ENCODE measurements around the gene PAXX.

PAXX gene

DNA sequence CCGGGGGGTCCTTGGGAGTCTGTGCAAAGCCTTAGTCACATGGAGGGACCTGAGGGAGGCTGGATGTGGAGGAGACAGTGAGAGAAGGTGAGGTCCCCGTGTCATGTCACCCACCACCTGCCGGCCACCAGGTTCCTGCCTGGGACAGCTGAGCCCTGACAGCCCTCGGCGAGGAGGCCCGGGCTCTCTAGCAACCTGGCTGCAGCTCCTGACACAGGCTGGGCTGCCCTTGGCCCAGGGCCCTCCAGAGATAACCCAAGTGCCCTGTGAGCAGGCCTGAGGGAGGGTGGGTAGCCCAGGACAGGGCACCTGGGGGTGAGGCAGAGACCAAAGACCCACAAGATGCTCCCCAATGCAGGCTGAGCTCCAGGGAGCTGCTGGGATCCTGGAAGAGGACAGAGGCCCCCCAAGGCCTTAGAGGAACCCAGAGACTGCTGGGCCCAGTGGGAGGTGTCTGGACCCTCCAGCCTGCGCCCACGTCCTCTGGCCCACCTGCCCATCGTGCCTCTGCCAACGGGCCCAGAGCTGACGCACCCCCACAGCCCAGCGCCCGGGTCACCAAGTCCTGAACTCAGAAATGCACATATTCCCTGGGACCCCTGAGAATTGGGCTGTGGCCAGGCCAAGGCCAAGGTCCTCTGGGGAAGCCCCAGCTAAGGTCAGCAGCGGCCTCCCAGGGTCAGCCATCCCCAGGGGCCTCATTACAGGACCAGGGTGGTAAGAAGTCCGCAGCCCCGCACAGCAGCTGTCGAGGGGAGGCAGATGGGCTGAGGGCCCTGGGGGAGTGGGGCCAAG is 23.7 kb upstream of the PAXX start:
- no peak for DNase-seq

DNA sequence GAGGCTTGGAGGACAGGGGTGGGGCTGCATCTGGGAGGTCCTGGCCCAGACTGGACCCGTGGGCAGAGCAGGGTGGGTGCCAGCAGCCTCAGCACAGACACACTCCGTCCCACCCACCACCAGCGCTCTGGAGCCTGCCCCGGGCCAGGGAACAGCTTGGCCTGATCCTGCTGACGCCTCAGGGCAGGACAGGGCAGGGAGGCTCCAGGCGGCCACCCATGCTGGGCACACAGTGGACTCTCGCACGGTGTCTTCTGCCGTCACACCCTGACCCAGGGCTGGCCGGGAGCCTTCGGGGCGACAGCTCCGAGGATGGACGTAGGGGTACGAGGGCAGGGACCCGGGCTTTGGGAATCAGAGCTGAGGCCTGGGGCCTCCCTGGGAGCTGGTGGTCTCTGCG is 23.1 kb upstream of the PAXX start:
- DNase-seq: no peak

GRCh38 chr9:136969774-136970173 is 22.4 kb upstream of the PAXX start:
- DNase-seq: no peak

DNA sequence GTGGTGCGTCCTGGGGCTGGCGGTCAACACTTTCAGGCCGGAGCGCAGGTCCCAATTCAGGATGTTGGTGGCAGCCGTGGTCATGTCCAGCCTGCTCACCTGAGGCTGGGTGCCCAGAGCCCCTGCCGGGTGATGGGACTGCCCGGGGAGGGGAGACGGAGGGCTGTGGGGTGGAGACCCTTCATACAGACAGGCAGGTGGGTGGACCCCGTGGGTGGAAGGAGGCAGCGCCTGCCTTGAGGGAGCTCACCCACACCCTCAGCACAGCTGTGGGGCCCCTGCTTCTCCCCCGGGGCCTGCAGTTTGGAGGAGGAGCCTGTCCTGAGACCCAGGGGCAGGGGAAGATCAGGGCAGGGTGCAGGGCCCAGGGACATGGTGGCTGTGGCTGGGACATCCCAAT is 21.9 kb upstream of the PAXX start:
- no peak for DNase-seq

DNA sequence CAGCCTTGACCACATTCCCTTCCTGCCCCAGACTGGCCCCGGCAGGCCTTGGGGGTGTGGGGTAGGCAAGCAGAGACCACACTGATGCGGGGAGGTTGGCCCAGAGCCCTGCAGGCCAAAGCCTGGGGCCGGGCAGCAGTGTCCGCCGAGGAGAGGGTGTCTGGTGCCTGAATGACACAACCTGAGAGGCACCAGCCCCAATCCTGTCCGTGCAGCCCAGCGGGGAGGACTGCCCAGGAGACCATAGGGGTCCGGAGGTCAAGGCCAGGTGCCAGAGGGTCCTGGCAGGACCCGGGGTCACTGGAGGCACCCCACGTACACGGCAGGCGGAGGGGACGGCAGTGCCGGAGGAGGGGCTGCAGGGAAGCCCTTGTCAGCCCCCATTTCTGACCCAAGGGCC is 20.5 kb upstream of the PAXX start:
- no peak for DNase-seq

DNA sequence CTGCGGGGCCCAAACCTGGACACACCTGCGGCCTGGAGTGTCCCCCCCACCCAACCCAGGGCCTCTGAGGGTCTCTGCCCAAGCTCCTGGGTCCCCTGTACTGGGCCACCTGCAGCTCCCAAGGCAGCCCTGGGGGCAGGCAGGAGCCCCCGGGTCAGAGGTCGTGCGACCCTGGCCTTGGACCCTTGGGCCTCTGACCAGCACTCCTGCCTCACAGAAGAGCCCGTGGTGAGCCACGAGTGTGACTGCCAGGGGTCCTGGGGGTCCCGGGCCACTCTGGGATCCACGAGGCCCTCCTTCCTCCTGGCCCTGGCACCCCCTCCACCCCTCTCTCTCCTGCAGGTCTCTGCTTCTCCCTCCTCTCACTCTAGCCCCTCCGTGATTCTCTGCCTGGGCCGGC is 19.9 kb upstream of the PAXX start:
- no peak for DNase-seq

- no peak for DNase-seq
Observed at GRCh38 chr9:136972743-136973142, 19.5 kb upstream of the PAXX start.

DNA sequence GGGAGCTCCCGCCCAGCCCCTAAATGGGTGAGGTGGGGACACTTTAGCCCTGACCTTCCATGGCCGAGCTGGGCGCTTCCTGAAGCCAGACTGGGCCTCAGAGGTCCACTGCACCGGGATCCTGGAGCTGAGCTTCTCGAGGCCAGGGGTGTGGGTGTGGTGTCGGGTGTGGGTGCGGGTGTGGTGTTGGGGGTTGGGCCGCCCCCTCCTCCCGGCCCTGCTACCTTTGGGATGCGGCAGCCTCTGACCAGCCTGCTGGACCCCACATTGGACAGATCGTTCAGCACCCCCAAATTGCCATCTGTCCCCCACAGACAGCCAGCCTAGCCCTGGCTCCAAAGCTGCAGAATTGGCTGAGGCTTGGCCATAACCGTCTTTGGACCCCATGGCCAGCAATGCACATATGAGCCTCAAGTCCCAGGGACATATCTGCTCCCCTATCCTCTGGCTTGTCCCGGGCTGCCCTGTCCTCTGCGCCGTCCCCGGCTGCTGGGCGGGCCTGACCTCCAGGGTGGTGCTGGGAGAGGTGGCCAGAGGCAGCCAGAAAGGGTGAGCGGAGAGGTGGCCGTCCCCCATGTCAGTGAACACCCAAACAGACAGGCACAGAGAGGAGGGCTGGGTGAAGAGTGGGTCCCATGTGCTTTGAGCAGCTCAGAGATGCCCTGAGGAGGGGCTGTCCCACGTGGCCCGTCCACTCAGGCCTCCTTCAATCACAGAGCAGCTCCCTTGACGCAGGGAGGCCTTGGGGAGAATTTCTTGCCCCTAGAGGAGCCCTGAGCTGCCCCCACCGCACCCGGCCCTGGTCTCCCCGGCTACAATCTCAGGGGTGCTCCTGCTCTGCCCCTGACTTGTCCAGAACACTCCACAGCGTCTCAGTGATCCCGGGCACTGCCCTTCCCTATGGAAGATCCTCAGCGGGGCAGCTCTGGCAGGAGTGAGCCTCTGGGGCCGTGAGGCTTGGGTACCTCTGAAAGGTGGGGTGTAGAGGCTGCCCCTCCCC is 18.3 kb upstream of the PAXX start:
- DNase-seq: no peak

DNA sequence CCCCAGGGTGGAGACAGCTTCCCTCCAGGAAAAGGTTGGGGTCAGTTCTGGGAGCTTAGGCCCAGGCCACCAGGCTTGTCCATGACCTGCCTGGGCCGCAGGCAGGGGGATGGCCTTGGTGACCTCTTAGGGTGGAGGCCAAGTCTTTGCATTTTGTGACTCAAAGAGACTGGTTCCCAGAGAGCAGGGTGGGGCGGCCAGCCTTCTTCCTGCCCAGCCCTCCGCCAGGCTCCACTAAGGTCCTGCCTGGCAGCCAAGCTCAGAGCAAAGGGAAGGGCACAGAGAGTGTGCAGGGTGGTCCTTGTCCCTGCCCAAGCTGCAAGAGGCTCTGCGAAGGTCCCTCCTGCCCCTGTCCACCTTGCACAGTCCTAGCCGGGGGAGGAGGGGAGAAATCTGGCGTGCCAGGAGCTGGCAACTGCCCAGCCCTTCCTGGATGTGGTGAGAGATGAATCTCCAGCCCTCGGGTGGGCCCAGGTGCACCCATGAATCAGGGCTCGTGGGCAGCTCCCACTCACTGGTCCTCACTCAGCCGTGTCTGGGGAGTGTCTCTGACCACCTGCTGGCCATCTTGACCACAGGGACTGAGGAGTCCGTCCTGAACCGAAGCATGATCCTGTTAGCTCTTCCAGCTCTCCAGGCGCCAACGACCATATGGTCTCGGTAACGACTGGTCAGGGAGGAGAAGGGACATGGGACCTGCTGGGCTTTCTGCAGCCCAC is 17.2 kb upstream of the PAXX start:
- no peak for DNase-seq

- no peak for DNase-seq
Observed at GRCh38 chr9:136975644-136976043, 16.6 kb upstream of the PAXX start.

- no peak for DNase-seq
Observed at GRCh38 chr9:136977223-136977622, 15.0 kb upstream of the PAXX start, which contains the start of gene PTGDS. PTGDS (plus strand) TSS chr9:136977504; CDS start chr9:136977579, 75 bp downstream.

GRCh38 chr9:136977649-136978072 is 14.6 kb upstream of the PAXX start:
- no peak for DNase-seq

- no peak for DNase-seq
Observed at GRCh38 chr9:136978073-136978864, 14.0 kb upstream of the PAXX start.

GRCh38 chr9:136978865-136979544 is 13.2 kb upstream of the PAXX start:
- DNase-seq: no peak

GRCh38 chr9:136979769-136980587 is 12.2 kb upstream of the PAXX start:
- DNase-seq: no peak

- no peak for DNase-seq
Observed at GRCh38 chr9:136980669-136981478, 11.3 kb upstream of the PAXX start.

- DNase-seq: no peak
Observed at GRCh38 chr9:136981588-136982231, 10.5 kb upstream of the PAXX start.

DNA sequence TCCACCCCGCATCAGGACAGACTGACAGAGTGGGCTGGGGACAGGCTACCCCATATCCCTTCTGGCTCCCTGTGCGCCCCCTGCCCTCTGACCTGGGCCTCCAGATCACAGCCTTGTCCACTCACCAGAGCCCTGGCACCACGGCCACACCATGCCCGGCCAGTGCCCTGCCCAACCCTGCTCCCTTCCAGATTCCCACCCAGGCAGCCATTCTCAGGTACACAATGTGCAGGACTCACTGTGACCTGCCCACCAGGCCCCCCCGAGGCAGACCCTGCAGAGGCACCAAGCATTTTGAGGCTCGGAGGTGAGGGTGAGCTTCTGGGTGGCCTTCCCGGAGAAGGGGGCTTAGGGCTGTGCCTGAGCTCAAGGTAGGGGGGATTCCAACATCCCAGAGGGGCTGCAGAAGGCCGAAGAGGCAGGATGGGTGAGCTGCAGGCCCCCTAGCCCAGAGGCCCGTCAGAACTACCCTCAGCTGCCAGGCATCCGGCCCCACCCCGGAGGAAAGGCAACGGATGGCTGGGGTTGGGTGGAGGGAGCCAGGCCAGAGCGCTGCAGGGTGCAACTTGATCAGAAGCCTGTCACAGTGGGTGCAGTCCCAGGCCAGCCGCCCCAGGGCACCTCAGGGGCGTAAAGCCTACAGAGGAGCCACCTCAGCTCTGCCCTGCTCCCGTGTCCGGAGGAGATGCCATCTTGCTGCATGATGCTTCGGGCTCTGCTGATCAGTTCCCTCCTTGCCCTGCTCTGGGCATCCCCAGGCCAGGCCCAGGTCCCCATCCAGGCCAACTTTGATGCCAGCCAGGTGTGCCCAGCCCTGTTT is 9.8 kb upstream of the PAXX start, which contains the start of gene LCNL1:
LCNL1 (plus strand) TSS at position 762 of the 820 bp plus-strand sequence. CDS start 594 bp downstream, outside the sequence.
- DNase-seq: no peak

All from DMS79 (cell line).